B cell (primary cell): ENCODE measurements around the gene ZSWIM4. TPM values are rescaled to one million over a fixed set of nuclear protein-coding genes. Genes with fewer than 3 reads are reported as not detected.

ENCODE experiments used
- ATAC-seq: fragments of 200-7000 bp; cut with Tn5 transposase; one replicate; pipeline ENCODE4 v1.10.0; 2021; ENCODE audit warnings: low read depth, mild to moderate bottlenecking, moderate number of reproducible peaks, moderate library complexity
- CTCF ChIA-PET: fragments of 350-600 bp; sonication (Branson Sonifier 250); formaldehyde crosslinking; loops from one replicate; lab custom pipeline; 2021; ENCODE audit warnings: antibody characterized with exemption, inconsistent platforms; lab: Charles Lee
- POLR2A ChIA-PET: fragments of 350-600 bp; sonication (Branson Sonifier 250); formaldehyde crosslinking; loops from one replicate; lab custom pipeline; 2021; ENCODE audit warnings: antibody characterized with exemption; lab: Charles Lee
- DNase-seq: peaks from one replicate; pipeline ENCODE4 v3.0.0; 2013
- H2AFZ ChIP-seq: 2 replicates; pipeline ENCODE4 v1.6.1; 2012; ENCODE audit warnings: mild to moderate bottlenecking, low read depth, low read length; ENCODE audit not compliant: insufficient read depth, poor library complexity, severe bottlenecking
- H3K27ac ChIP-seq, 2 donors: 1 replicate in 1 of 2; 2 replicates in 1 of 2; pipeline ENCODE4 v1.5.1; 2012 to 2013; ENCODE audit warnings: low read length in 2 of 2, mild to moderate bottlenecking in 2 of 2, moderate library complexity in 1 of 2
- H3K27me3 ChIP-seq, 4 experiments: fragments of 200-600 bp in 1 of 4; sonication (generic) in 1 of 4; replicated peaks in 1 of 4; 1 replicate in 2 of 4; 2 replicates in 2 of 4; pipeline versions ENCODE4 v1.6.1 to v1.7.0; 2013 to 2016; ENCODE audit warnings: low read length in 3 of 4, mild to moderate bottlenecking in 2 of 4, mixed read lengths in 1 of 4, moderate library complexity in 1 of 4; ENCODE audit not compliant: insufficient read depth in 4 of 4, control insufficient read depth in 3 of 4; ENCODE audit errors: control extremely low read depth in 1 of 4
- H3K36me3 ChIP-seq, 2 experiments: replicated peaks in 1 of 2; 1 replicate in 1 of 2; 2 replicates in 1 of 2; pipeline versions ENCODE4 v1.6.1 to v1.7.1; 2013; ENCODE audit warnings: low read length in 1 of 2; ENCODE audit not compliant: insufficient read depth in 2 of 2, control insufficient read depth in 1 of 2; ENCODE audit errors: control extremely low read depth in 1 of 2, extremely low read depth in 1 of 2
- H3K4me1 ChIP-seq, 2 donors: fragments of 200-600 bp in 1 of 2; sonication (generic) in 1 of 2; 1 replicate in 1 of 2; 2 replicates in 1 of 2; pipeline versions ENCODE4 v1.5.1 to v1.6.1; 2013 to 2017; ENCODE audit warnings: low read length in 2 of 2; ENCODE audit not compliant: control insufficient read depth in 2 of 2, insufficient read depth in 2 of 2
- H3K4me2 ChIP-seq: replicated peaks from 2 replicates; pipeline ENCODE3; 2012; ENCODE audit warnings: mild to moderate bottlenecking, low read depth, low read length; ENCODE audit not compliant: poor library complexity, severe bottlenecking
- H3K4me3 ChIP-seq, 5 experiments: fragments of 200-600 bp in 1 of 5; sonication (generic) in 1 of 5; 1 replicate in 3 of 5; 2 replicates in 2 of 5; pipeline versions ENCODE4 v1.5.1 to v1.7.0; 2011 to 2016; ENCODE audit warnings: low read length in 4 of 5, mild to moderate bottlenecking in 4 of 5, low read depth in 2 of 5, control low read depth in 1 of 5, moderate library complexity in 1 of 5; ENCODE audit not compliant: insufficient read depth in 1 of 5; ENCODE audit errors: control extremely low read depth in 1 of 5, extremely low read depth in 1 of 5
- H3K79me2 ChIP-seq: fragments of 200-600 bp; sonication (generic); one replicate; pipeline ENCODE4 v1.6.0; 2016; ENCODE audit warnings: low read length; ENCODE audit not compliant: control insufficient read depth, insufficient read depth
- H3K9ac ChIP-seq: fragments of 200-600 bp; sonication (generic); 2 replicates; pipeline ENCODE4 v1.6.1; 2017; ENCODE audit warnings: mild to moderate bottlenecking, low read length, moderate library complexity
- H3K9me3 ChIP-seq, 3 donors: one replicate each; pipeline versions ENCODE4 v1.6.1 to v1.7.1; 2013; ENCODE audit warnings: low read length in 2 of 3; ENCODE audit not compliant: control insufficient read depth in 2 of 3, insufficient read depth in 1 of 3; ENCODE audit errors: control extremely low read depth in 1 of 3
- H4K20me1 ChIP-seq: 2 replicates; pipeline ENCODE4 v1.6.0; 2012; ENCODE audit warnings: mild to moderate bottlenecking, low read length; ENCODE audit not compliant: insufficient read depth, control insufficient read depth, poor library complexity, severe bottlenecking
- H3K27ac Mint-ChIP-seq: one replicate; pipeline ENCODE4 v1.8.0; 2021; ENCODE audit warnings: mixed read lengths
- H3K27me3 Mint-ChIP-seq: one replicate; pipeline ENCODE4 v1.8.0; 2021; ENCODE audit warnings: mixed read lengths
- H3K4me1 Mint-ChIP-seq: one replicate; pipeline ENCODE4 v1.8.0; 2021; ENCODE audit warnings: mixed read lengths
- H3K4me3 Mint-ChIP-seq: one replicate; pipeline ENCODE4 v1.8.0; 2021; ENCODE audit warnings: mixed read lengths
- H3K9me3 Mint-ChIP-seq: one replicate; pipeline ENCODE4 v1.8.0; 2022; ENCODE audit warnings: mixed read lengths; ENCODE audit not compliant: insufficient read depth
- EZH2 ChIP-seq: IDR thresholded peaks from 2 replicates; pipeline ENCODE4 v1.6.1; 2012; ENCODE audit warnings: borderline replicate concordance, low read depth, mild to moderate bottlenecking, moderate library complexity, low read length; ENCODE audit not compliant: insufficient read depth, poor library complexity, severe bottlenecking
- WGBS: methylation state at CpG from one replicate; pipeline ENCODE4 v1.1.5; 2013; ENCODE audit warnings: missing lambda C conversion rate; ENCODE audit not compliant: insufficient coverage; 5-methylcytosine and 5-hydroxymethylcytosine counted together
- intact Hi-C: fragments of 100-400 bp; cut with micrococcal nuclease; formaldehyde crosslinking; loops from one replicate; pipeline ENCODE4 v1.10.0; 2022
- polyA plus RNA-seq: library from polyadenylated mRNA; depleted of rRNA; stranded (reverse); fragments of >200 nt; gene quantifications from 2 replicates; pipeline ENCODE4 v1.2.3, GENCODE V29; 2012
- total RNA-seq, 2 donors: library from RNA; stranded (reverse); fragments of 120-200 nt in 1 of 2; gene quantifications; 1 replicate in 1 of 2; 2 replicates in 1 of 2; pipeline versions ENCODE4 v1.2.3 to v1.2.4, GENCODE V29; 2013 to 2022
- TF ChIP-seq, protein P1 (sequence below): fragments of 200-600 bp; IDR thresholded peaks from one replicate; pipeline ENCODE4 v1.8.0; 2022; ENCODE audit warnings: antibody characterized with exemption, mild to moderate bottlenecking

The ZSWIM4 gene
- total and polyA plus RNA-seq, 2 donors (not counting 1 experiment from before 2014, with no cell fraction given) = 2.6 to 10.6 TPM

DNA sequence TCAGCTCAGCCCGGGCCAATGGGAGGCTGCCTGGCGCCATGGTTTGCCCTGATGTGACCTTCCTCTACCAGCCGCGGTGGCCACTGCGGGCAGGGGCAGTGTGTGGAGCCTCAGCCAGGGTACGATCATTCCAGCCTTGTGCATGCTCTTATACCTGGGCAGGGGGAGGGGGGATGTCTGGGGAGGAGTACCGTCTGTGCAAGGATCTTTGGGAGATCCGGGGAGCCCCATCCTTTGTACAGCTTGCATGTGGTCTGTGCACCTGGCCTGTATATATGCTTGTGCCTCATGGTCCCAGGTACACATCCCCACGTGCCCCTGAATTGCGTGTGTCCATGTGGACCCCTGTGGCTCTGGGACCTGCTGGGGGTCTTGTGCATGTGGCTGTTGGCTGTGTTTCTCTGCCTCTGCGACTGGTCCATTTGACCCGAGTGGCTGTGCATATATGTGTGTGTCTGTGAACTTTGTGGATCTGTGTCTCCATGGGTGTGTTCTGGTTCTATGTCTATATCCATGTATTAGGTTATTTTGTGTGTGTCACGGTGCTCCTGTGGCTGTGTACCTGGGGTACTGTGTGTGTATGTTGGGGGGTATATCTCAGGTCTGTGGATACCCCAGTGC lies 68.9 kb downstream of the ZSWIM4 start:
- intact Hi-C loops = loop anchor here (5.0 kb wide), 1 partner anchor 762 kb away; the partner anchor contains the start of gene LYL1
- Histone ChIP-seq H3K9ac (no peak overlapping the region), H3K4me3 (no peak overlapping the region), H3K27me3 (peaks cover 0 to 49% (median 20%) of the 10 kb centered on the region in 4 experiments), H3K4me1 (peaks cover 26 to 28% of the 10 kb centered on the region in 2 donors), H3K9me3 (peaks cover 0 to 7% (median 0%) of the 10 kb centered on the region in 3 donors), H3K79me2 (no peaks in the 10 kb centered on the region), H3K27ac (no peak overlapping the region), H3K4me2 (no peak overlapping the region), H4K20me1 (no peaks in the 10 kb centered on the region), H2AFZ (no peak overlapping the region), H3K36me3 (no peaks in the 10 kb centered on the region)
- no peaks in the 10 kb centered on the region for H3K9me3 Mint-ChIP-seq
- 35% methylated on average over 11 of the region's 13 CpGs for WGBS
- peak overlapping the region; percentile 88 for H3K4me3 Mint-ChIP-seq
- CTCF ChIA-PET = interaction anchor here (1.0 to 7.4 kb wide), 9 partner anchors 15 to 266 kb away, joined by 3 to 250 read pairs (median 5); partner anchors contain the start of gene ZSWIM4
- H3K27me3 Mint-ChIP-seq = peaks cover 40% of the 10 kb centered on the region
- no peak for TF ChIP-seq EZH2
- TF ChIP-seq, protein P1, sequence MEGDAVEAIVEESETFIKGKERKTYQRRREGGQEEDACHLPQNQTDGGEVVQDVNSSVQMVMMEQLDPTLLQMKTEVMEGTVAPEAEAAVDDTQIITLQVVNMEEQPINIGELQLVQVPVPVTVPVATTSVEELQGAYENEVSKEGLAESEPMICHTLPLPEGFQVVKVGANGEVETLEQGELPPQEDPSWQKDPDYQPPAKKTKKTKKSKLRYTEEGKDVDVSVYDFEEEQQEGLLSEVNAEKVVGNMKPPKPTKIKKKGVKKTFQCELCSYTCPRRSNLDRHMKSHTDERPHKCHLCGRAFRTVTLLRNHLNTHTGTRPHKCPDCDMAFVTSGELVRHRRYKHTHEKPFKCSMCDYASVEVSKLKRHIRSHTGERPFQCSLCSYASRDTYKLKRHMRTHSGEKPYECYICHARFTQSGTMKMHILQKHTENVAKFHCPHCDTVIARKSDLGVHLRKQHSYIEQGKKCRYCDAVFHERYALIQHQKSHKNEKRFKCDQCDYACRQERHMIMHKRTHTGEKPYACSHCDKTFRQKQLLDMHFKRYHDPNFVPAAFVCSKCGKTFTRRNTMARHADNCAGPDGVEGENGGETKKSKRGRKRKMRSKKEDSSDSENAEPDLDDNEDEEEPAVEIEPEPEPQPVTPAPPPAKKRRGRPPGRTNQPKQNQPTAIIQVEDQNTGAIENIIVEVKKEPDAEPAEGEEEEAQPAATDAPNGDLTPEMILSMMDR = no peak
- DNase-seq = peak; percentile 56
- peak overlapping the region; percentile 15 for H3K27ac Mint-ChIP-seq
- no peak for ATAC-seq
- POLR2A ChIA-PET = no interaction called here
- peaks cover 29% of the 10 kb centered on the region for H3K4me1 Mint-ChIP-seq
